Transverse colon (tissue), 4 donors: ENCODE data around the gene LARP4B. TPM values are rescaled to one million over a fixed set of nuclear protein-coding genes. Genes with fewer than 3 reads are reported as not detected.

Source experiments
- DNase-seq: peaks from one replicate; pipeline ENCODE4 v3.0.0-alpha.2; 2019
- H3K27ac ChIP-seq, 4 donors: fragments of 200-600 bp; sonication (generic); 2 replicates each; pipeline ENCODE4 v1.5.1; 2016 to 2018; ENCODE audit warnings: inconsistent platforms in 4 of 4
- H3K27me3 ChIP-seq: fragments of 200-600 bp; sonication (generic); 2 replicates; pipeline ENCODE4 v1.5.1; 2017; ENCODE audit warnings: inconsistent platforms
- H3K36me3 ChIP-seq, 4 donors: fragments of 200-600 bp; sonication (generic); 2 replicates each; pipeline ENCODE4 v1.5.1; 2017 to 2019; ENCODE audit warnings: inconsistent platforms in 4 of 4
- H3K4me1 ChIP-seq, 4 donors: fragments of 200-600 bp; sonication (generic); 2 replicates each; pipeline ENCODE4 v1.5.1; 2017 to 2020; ENCODE audit warnings: inconsistent platforms in 4 of 4
- H3K4me3 ChIP-seq, 4 donors: fragments of 200-600 bp; sonication (generic); 1 replicate in 1 of 4; 2 replicates in 3 of 4; pipeline versions ENCODE4 v1.5.1 to v1.6.1; 2017 to 2019; ENCODE audit warnings: inconsistent platforms in 4 of 4
- H3K9me3 ChIP-seq, 2 donors: fragments of 200-600 bp; sonication (generic); 2 replicates each; pipeline ENCODE4 v1.5.1; 2017 to 2019; ENCODE audit warnings: inconsistent platforms in 2 of 2
- EP300 ChIP-seq: sonication (generic); formaldehyde crosslinking; IDR thresholded peaks from one replicate; pipeline ENCODE4 v1.6.1; 2017; ENCODE audit warnings: antibody characterized with exemption, low read depth
- POLR2A ChIP-seq: fragments of 450-650 bp; IDR thresholded peaks from one replicate; pipeline ENCODE4 v1.6.1; 2016; ENCODE audit warnings: antibody characterized with exemption, mild to moderate bottlenecking, moderate library complexity
- POLR2AphosphoS5 ChIP-seq, 3 donors: sonication (generic); formaldehyde crosslinking; IDR thresholded peaks; one replicate each; pipeline ENCODE4 v1.6.1; 2016; ENCODE audit warnings: antibody characterized with exemption in 3 of 3
- WGBS, 2 donors: methylation state at CpG; one replicate each; pipeline ENCODE4 v1.1.5; 2018; ENCODE audit warnings: low coverage in 1 of 2; 5-methylcytosine and 5-hydroxymethylcytosine counted together
- in situ Hi-C, 4 donors: fragments of 200-750 bp; cut with MboI; loops; one replicate each; pipeline versions ENCODE4 v1.15.0 to v1.15.1; 2017; ENCODE audit warnings: low sequenced_read_pairs in 3 of 4, low pct_ligation_motif_present in 1 of 4, low pct_unique_long_range_greater_than_20kb in 1 of 4
- intact Hi-C: fragments of 100-400 bp; cut with DNase I; formaldehyde crosslinking; loops from one replicate; pipeline ENCODE4 v1.15.1; 2023; ENCODE audit warnings: low total_unique reads
- total RNA-seq, 4 donors: library from RNA; depleted of rRNA; stranded (reverse); fragments of >200 nt; gene quantifications; one replicate each; pipeline ENCODE4 v1.1.0, GENCODE V29; 2016
- TF ChIP-seq, protein P1 (sequence below), 5 experiments: fragments of 200-600 bp in 3 of 5; fragments of 450-650 bp in 2 of 5; sonication (generic) in 3 of 5; IDR thresholded peaks; 1 replicate in 2 of 5; 2 replicates in 3 of 5; pipeline ENCODE4 v1.5.1; 2016 to 2017; ENCODE audit warnings: antibody characterized with exemption in 5 of 5, inconsistent platforms in 3 of 5, mild to moderate bottlenecking in 2 of 5, moderate library complexity in 1 of 5

Gene LARP4B
- total RNA-seq, 4 donors from 2014 or later, result 89.2 to 148 (median 96.4) TPM

DNA sequence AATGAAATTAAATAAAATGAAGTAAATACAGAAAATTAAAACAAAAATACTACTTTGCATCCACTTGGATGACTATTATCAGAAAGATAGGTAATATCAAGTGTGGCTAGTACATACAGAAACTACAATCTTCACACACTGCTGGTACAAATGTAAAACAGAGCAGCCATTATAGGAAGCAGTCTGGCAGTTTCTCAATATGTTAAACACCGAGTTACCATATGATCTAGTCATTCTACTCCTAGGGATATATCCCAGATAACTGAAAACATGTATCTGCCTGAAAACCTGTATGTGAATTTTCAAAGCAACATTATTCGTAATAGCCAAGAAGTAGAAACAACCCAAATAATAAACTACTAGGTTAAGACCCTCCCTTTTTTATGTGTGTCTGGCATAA, 33.4 kb downstream of the LARP4B start:
- H3K36me3 ChIP-seq, result no peaks in the 10 kb centered on the region
- no peak overlapping the region for H3K4me3 ChIP-seq
- intact Hi-C loops (no loop called here), in situ Hi-C loops (no loop called here)
- no peak for DNase-seq
- no peak overlapping the region for H3K27ac ChIP-seq
- no peaks in the 10 kb centered on the region for H3K9me3 ChIP-seq
- TF ChIP-seq, protein P1, sequence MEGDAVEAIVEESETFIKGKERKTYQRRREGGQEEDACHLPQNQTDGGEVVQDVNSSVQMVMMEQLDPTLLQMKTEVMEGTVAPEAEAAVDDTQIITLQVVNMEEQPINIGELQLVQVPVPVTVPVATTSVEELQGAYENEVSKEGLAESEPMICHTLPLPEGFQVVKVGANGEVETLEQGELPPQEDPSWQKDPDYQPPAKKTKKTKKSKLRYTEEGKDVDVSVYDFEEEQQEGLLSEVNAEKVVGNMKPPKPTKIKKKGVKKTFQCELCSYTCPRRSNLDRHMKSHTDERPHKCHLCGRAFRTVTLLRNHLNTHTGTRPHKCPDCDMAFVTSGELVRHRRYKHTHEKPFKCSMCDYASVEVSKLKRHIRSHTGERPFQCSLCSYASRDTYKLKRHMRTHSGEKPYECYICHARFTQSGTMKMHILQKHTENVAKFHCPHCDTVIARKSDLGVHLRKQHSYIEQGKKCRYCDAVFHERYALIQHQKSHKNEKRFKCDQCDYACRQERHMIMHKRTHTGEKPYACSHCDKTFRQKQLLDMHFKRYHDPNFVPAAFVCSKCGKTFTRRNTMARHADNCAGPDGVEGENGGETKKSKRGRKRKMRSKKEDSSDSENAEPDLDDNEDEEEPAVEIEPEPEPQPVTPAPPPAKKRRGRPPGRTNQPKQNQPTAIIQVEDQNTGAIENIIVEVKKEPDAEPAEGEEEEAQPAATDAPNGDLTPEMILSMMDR (IDR thresholded peaks at IDR 0.05), result no peak
- TF ChIP-seq POLR2A (no peak), POLR2AphosphoS5 (IDR thresholded peaks at IDR 0.05) (no peak)
- no peaks in the 10 kb centered on the region for H3K27me3 ChIP-seq
- WGBS, 2 donors, result 91 to 94% methylated on average over 2 of the region's 2 CpGs
- peaks cover 0 to 12% (median 0%) of the 10 kb centered on the region in 4 donors for H3K4me1 ChIP-seq

DNA sequence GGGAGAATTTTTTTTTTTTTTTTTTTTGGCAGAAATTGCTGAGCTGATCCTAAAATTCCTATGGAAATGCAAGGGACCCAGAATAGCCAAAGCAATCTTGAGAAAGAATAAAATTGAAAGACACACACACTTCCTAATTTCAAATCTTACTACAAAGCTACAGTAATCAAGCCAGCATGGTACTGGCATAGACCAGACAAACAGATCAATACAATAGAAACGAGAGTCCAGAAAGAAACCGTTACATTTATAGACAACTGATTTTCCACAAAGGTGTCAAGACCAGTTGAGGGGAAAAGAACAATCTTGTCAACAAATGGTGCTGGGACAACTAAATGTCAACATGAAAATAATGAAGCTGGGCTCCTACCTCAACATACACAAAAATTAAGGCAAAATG, 34.5 kb downstream of the LARP4B start:
- WGBS, 2 donors, result 95 to 100% methylated on average over 2 of the region's 2 CpGs
- DNase-seq, result no peak
- Histone ChIP-seq H3K36me3 (no peaks in the 10 kb centered on the region), H3K4me3 (no peak overlapping the region), H3K9me3 (no peaks in the 10 kb centered on the region), H3K27ac (no peak overlapping the region), H3K4me1 (peaks cover 0 to 12% (median 0%) of the 10 kb centered on the region in 4 donors), H3K27me3 (no peaks in the 10 kb centered on the region)
- TF ChIP-seq POLR2A (no peak), EP300 (no peak), POLR2AphosphoS5 (IDR thresholded peaks at IDR 0.05) (no peak)
- TF ChIP-seq, protein P1 (IDR thresholded peaks at IDR 0.05), result no peak
- intact Hi-C loops, result no loop called here
- in situ Hi-C loops, result no loop called here

DNA sequence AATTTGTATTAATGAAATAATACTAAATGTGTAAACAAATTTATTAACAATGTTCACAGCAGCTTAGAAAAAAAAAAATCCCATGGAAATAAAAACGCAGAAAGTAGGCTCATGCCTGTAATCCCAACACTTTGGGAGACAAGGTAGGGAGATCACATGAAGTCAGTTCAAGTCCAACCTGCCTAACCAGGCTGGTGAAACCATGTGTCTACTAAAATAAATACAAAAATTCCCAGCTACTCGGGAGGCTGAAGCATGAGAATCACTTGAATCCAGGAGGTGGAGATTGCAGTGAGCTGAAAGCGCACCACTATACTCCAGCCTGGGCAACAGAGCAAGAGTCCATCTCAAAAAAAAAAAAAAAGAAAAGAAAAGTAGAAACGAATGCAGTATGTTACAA, 36.2 kb downstream of the LARP4B start:
- no peaks in the 10 kb centered on the region for H3K27me3 ChIP-seq
- intact Hi-C loops (no loop called here), in situ Hi-C loops (no loop called here)
- no peak for DNase-seq
- no peaks in the 10 kb centered on the region for H3K36me3 ChIP-seq
- 57 to 79% methylated on average over 3 to 4 of the region's 4 CpGs for WGBS, 2 donors
- TF ChIP-seq EP300 (no peak), POLR2A (no peak), POLR2AphosphoS5 (IDR thresholded peaks at IDR 0.05) (no peak)
- TF ChIP-seq, protein P1 (IDR thresholded peaks at IDR 0.05), result no peak
- peaks cover 0 to 12% (median 0%) of the 10 kb centered on the region in 4 donors for H3K4me1 ChIP-seq
- no peaks in the 10 kb centered on the region for H3K9me3 ChIP-seq
- H3K4me3 ChIP-seq, result no peak overlapping the region
- H3K27ac ChIP-seq, result no peak overlapping the region

DNA sequence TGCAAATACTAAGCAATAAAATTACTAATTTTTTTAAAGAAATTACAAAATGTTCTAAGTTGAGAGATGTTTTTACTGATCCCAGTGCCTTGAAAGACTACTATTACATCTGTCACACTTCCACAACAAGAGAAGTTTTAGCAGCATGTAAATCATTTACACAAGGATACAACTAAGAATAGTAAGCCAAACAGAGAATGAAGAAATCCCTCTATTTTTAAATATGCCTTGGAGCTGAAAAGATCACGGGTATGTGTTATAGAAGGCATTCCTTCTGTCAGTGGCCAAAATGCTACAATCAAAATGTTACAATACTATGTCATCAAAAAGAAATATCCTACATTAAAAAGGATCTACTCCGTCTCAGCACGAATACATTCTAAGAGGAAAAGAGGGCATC, 52.6 kb downstream of the LARP4B start:
- in situ Hi-C loops (no loop called here), intact Hi-C loops (no loop called here)
- DNase-seq, result no peak
- WGBS, 2 donors, result 71 to 82% methylated on average over 2 to 3 of the region's 3 CpGs
- TF ChIP-seq POLR2AphosphoS5 (IDR thresholded peaks at IDR 0.05), result no peak
- TF ChIP-seq EP300, result no peak
- TF ChIP-seq POLR2A, result no peak
- TF ChIP-seq, protein P1 (IDR thresholded peaks at IDR 0.05), result no peak
- Histone ChIP-seq H3K4me1 (peaks cover 0 to 4% (median 0%) of the 10 kb centered on the region in 4 donors), H3K27me3 (no peaks in the 10 kb centered on the region), H3K4me3 (no peak overlapping the region), H3K9me3 (no peaks in the 10 kb centered on the region), H3K27ac (peak overlapping the region in 1 of 4 donors; percentile 4), H3K36me3 (peaks cover 0 to 25% (median 9%) of the 10 kb centered on the region in 4 donors)
